ENCODE data around the gene HEPACAM2.

The HEPACAM2 gene

GRCh38 chr7:93198472-93198871, 27.8 kb downstream of the HEPACAM2 start:
- Histone ChIP-seq H2AFZ (ENCODE audit: low read length) (no peak overlapping the region), H3K4me2 (ENCODE audit: low read length) (no peak overlapping the region), H3K9me3 (ENCODE audit: low read length) (no peaks in the 10 kb centered on the region), H3K36me3 (ENCODE audit: insufficient read depth, low read length) (no peaks in the 10 kb centered on the region), H3F3A (ENCODE audit: insufficient read depth, low read length) (no peaks in the 10 kb centered on the region), H4K20me1 (ENCODE audit: insufficient read depth, low read length) (no peaks in the 10 kb centered on the region), H3K9me2 (ENCODE audit: low read depth, low read length) (no peaks in the 10 kb centered on the region), H3K4me1 (ENCODE audit: insufficient read depth, low read length, severe bottlenecking) (no peaks in the 10 kb centered on the region), H3K27ac (ENCODE audit: low read depth, low read length, poor library complexity, severe bottlenecking) (no peak overlapping the region), H3K4me3 (ENCODE audit: low read depth, low read length, poor library complexity, severe bottlenecking) (no peak overlapping the region), H3K27me3 (ENCODE audit: insufficient read depth, low read length) (no peaks in the 10 kb centered on the region), H3K9ac (ENCODE audit: low read length) (no peak overlapping the region), H3K79me2 (ENCODE audit: insufficient read depth, low read length) (no peaks in the 10 kb centered on the region)
- TF ChIP-seq EZH2 (IDR thresholded peaks at IDR 0.05; ENCODE audit: borderline replicate concordance, low read length), result no peak
- TF ChIP-seq, protein P1, sequence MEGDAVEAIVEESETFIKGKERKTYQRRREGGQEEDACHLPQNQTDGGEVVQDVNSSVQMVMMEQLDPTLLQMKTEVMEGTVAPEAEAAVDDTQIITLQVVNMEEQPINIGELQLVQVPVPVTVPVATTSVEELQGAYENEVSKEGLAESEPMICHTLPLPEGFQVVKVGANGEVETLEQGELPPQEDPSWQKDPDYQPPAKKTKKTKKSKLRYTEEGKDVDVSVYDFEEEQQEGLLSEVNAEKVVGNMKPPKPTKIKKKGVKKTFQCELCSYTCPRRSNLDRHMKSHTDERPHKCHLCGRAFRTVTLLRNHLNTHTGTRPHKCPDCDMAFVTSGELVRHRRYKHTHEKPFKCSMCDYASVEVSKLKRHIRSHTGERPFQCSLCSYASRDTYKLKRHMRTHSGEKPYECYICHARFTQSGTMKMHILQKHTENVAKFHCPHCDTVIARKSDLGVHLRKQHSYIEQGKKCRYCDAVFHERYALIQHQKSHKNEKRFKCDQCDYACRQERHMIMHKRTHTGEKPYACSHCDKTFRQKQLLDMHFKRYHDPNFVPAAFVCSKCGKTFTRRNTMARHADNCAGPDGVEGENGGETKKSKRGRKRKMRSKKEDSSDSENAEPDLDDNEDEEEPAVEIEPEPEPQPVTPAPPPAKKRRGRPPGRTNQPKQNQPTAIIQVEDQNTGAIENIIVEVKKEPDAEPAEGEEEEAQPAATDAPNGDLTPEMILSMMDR (IDR thresholded peaks at IDR 0.05; ENCODE audit: low read length), result no peak

GRCh38 chr7:93196336-93196735, 29.9 kb downstream of the HEPACAM2 start:
- H3F3A ChIP-seq (ENCODE audit: insufficient read depth, low read length), result no peaks in the 10 kb centered on the region
- no peaks in the 10 kb centered on the region for H4K20me1 ChIP-seq (ENCODE audit: insufficient read depth, low read length)
- H2AFZ ChIP-seq (ENCODE audit: low read length), result no peak overlapping the region
- no peaks in the 10 kb centered on the region for H3K27me3 ChIP-seq (ENCODE audit: insufficient read depth, low read length)
- H3K36me3 ChIP-seq (ENCODE audit: insufficient read depth, low read length), result no peaks in the 10 kb centered on the region
- H3K9me2 ChIP-seq (ENCODE audit: low read depth, low read length), result no peaks in the 10 kb centered on the region
- H3K4me3 ChIP-seq (ENCODE audit: low read depth, low read length, poor library complexity, severe bottlenecking), result no peak overlapping the region
- no peaks in the 10 kb centered on the region for H3K4me1 ChIP-seq (ENCODE audit: insufficient read depth, low read length, severe bottlenecking)
- H3K9me3 ChIP-seq (ENCODE audit: low read length), result no peaks in the 10 kb centered on the region
- no peak overlapping the region for H3K4me2 ChIP-seq (ENCODE audit: low read length)
- TF ChIP-seq, protein P1 (IDR thresholded peaks at IDR 0.05; ENCODE audit: low read length), result no peak
- TF ChIP-seq EZH2 (IDR thresholded peaks at IDR 0.05; ENCODE audit: borderline replicate concordance, low read length), result no peak
- no peak overlapping the region for H3K9ac ChIP-seq (ENCODE audit: low read length)
- no peak overlapping the region for H3K27ac ChIP-seq (ENCODE audit: low read depth, low read length, poor library complexity, severe bottlenecking)
- H3K79me2 ChIP-seq (ENCODE audit: insufficient read depth, low read length), result no peaks in the 10 kb centered on the region

- no peaks in the 10 kb centered on the region for H3K9me2 ChIP-seq (ENCODE audit: low read depth, low read length)
- H3K27me3 ChIP-seq (ENCODE audit: insufficient read depth, low read length), result no peaks in the 10 kb centered on the region
- H4K20me1 ChIP-seq (ENCODE audit: insufficient read depth, low read length), result no peaks in the 10 kb centered on the region
- no peaks in the 10 kb centered on the region for H3F3A ChIP-seq (ENCODE audit: insufficient read depth, low read length)
- H3K79me2 ChIP-seq (ENCODE audit: insufficient read depth, low read length), result no peaks in the 10 kb centered on the region
- H2AFZ ChIP-seq (ENCODE audit: low read length), result no peak overlapping the region
- no peaks in the 10 kb centered on the region for H3K36me3 ChIP-seq (ENCODE audit: insufficient read depth, low read length)
- no peak overlapping the region for H3K4me3 ChIP-seq (ENCODE audit: low read depth, low read length, poor library complexity, severe bottlenecking)
- H3K9me3 ChIP-seq (ENCODE audit: low read length), result no peaks in the 10 kb centered on the region
- no peak overlapping the region for H3K9ac ChIP-seq (ENCODE audit: low read length)
- H3K4me2 ChIP-seq (ENCODE audit: low read length), result no peak overlapping the region
- no peaks in the 10 kb centered on the region for H3K4me1 ChIP-seq (ENCODE audit: insufficient read depth, low read length, severe bottlenecking)
- TF ChIP-seq, protein P1 (IDR thresholded peaks at IDR 0.05; ENCODE audit: low read length), result no peak
- TF ChIP-seq EZH2 (IDR thresholded peaks at IDR 0.05; ENCODE audit: borderline replicate concordance, low read length), result no peak
- H3K27ac ChIP-seq (ENCODE audit: low read depth, low read length, poor library complexity, severe bottlenecking), result no peak overlapping the region
Observed at GRCh38 chr7:93194386-93194785, 31.9 kb downstream of the HEPACAM2 start.

Measured in OCI-LY1 (cell line).